DMS53 treated with DMSO at 0.1 percent for 48 hours (cell line): ENCODE data around the gene ANKH.
"Not testable (repeated sequence)": the region's sequence is repeated elsewhere in the genome, so short reads cannot be mapped to it uniquely, and the experiment has no call there.

ENCODE experiments used
- DNase-seq: peaks from one replicate; lab custom pipeline; 2025; ENCODE audit not compliant: unreplicated experiment; lab: John Stamatoyannopoulos, UW

ANKH gene

DNA sequence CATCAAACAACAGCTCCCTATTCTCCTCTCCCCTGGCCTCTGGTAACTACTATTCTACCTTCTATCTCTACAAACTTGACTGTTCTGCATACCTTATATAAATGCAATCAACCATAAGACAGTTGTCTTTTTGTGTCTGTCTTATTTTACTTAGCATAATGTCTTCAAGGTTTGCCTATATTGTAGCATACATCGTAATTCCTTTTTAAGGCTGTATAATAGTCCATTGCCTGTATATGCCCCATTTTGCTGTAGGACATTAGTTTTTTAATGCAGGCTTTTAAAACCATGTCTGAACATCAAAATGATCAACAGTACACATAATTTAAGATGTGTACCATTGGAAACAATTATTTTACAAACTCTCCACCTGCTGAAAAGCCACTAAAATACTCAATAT, 12.4 kb downstream of the ANKH start:
- no peak for DNase-seq

DNA sequence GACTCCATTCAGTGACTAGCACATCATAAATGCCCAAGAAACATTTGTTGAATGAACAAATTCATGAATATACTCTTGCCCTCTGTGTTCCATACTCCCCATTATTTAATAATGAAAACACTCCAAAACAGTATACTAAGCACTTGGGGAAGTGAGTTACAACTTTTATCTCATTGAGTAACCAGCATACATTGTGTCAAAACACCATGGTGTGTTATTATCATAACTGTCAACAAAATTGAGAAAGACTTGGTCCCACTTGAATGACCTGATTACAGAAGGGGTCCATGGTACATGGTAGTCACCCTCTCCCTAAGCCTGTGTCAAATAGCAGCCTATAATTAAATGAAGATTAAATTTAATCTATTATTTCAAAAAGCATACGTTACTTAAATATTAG, 16.2 kb downstream of the ANKH start:
- DNase-seq: no peak

DNA sequence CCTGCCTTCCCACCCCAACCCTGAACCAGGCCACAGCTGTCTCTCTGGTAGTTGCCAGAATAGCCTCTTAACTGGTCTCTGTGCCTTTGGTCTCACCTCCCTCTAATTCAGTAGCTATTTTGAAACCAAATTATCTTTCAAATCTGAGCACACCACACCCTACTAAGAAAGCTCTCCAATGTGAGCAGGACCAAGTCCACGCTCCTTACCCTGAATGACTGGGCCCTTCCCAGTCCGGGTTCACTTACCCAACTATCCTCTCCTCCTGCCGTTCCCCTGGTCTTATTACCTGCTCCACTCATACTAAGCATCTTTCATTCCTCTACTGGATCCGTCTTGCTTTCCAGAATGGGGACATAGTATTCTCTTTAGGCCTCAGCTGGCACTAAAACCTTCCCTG, 16.8 kb downstream of the ANKH start:
- DNase-seq: no peak

DNA sequence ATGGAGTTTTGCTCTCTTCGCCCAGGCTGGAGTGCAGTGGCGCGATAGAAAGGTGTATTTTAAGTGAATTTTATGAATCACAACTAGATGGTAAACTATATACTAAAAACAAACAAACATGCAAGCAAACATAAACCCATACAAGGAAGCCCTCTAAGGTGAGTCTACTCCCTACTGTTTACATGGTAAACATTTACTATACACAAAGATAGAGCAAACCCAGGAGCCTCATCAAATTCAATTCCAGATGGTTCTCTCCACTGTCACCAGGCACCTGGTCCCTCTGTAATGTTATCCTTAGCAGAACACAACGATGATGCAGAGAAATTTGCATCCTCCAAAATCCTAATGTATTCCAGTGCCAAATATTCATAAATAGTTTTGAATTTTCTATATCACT, 17.9 kb downstream of the ANKH start:
- peak; percentile 78 for DNase-seq

DNA sequence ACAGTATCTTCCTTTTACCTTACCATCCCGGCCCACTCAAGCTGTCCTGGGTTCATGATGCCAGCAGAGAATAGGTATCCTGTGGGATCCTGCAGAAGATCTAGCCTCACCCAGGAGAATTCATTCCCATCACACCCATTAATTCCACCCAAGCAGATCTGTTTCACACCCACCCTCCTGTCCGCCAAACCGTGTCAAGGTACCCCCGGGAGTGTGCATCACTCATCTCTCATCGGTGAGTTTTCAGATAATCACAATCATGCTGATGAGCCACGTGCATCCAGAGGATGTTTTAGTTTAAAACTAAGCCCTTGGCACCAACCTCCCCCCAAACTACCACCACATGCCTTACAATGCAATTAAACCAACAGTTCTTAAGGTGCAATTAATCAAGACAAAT, 18.8 kb downstream of the ANKH start:
- DNase-seq: no peak

DNA sequence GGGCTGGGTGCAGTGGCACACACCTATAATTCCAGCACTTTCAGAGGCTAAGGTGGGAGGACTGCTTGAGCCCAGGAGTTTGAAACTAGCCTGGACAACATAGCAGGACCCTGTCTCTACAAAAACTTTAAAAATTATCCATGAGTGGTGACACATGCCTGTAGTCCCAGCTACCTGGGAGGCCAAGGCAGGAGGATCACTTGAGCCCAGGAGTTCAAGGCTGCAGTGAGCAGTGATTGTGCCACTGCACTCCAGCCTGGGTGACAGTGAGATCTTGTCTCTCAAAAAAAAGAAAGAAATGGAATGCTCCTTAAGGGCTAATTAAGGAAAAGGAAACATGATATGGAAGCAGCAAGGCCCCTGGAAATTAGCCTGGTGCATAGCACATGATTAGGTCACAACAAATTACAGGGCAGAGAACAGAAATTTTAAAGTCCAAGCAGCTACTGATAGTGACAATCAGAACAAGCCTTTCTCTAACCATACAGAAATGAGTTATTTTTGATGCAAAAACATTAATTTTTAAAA, 19.5 kb downstream of the ANKH start:
- DNase-seq: no peak

DNA sequence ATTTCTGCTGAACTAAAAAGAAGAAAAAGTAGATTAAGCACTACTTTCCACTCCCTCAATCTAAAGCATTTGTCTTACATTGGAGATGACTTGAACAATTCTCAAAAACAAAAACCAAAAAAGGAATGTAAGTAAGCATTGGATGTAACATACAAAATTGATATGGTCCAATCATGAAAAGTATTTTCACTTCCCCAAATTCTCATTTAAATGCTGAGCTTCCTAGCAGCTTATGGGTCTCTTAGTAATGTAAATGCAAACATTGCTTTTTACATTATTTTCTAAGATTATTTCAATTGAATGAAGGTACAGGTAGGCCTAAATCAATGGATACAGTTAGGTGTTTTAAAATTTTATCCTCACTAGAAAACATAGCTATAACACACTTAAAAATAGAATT, 20.0 kb downstream of the ANKH start:
- no peak for DNase-seq

DNA sequence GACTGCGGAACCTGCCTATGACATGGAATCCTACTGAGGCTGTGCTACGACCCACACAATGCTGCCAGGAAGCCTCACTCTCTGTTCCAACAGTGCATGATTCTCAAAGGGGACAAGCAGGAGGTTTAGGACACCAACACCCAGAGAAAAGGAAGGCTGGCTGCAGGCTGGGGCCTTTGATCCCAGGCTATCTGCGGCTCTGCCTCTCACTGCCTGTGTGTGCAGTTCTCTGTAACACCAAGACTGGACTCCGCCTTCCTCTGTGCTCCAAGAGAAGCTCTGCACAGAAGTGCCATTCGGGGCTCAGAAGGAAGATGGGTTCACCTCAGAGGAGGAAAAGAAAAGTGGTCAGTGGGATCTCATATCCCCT, 20.5 kb downstream of the ANKH start:
- no peak for DNase-seq

DNA sequence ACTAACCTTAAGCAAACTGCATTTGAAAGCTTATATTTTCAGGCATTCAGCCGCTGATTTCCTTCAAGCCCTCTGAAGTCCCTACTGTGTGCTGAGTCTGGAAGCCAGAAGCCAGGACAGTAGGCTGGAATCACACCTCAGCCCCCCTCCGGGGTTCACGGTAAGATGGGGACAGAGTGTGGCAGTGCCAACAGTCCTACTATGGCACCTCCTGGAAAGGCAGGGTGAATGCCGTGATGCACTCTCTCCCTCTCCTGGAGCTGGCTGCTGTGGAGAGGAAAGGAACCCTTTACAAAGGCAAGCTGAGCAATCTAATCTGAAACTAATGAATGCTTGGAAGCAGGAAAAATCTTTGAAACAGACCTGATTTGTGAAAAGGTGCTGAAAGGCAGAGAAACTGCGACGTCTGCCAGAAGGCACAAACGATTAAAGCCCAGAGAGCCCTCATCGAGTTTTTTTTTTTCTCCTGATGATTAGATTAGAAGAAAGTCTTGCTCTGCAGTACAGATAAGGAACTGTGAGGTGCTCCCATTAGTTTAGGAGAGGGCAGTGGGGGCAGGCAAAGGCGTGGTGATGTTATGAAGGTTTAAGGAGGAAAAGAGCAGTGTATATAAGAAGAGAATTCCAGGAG, 21.0 kb downstream of the ANKH start:
- no peak for DNase-seq

DNA sequence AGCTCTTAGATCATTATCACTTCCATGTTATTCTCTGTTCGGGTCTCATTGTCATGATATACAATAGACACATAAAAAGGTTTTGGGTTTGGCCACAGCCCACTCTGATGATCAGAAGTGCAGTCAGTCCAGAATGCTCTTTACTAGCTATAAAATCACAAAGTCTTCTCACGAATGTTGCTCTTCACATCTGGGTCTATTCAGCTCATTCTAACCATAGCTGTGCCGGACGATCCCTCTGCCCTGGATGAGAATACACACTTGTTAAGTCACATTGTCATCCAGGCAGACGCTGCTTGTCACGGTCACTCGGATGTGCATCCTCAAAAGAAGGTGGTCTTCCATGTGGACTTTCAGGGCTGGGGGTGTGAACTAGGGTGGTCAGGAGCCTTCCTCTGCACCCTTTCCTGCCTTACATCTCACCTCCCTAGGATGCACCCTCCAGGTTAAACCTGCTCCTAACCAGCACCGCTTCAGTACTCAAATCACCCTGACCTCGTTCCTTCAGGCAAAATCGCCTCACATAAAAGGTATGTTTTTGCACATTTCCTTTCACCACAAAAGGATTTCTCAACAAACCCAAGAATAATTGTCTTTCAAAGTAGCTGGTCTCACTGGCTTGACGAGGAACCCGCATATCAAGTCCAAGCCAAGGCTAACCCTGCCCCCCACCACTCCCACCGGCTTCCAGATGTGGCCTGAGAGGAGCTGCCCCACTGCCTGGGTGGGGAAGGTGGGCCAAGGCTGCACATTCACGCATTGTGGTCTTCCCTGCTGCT, 21.9 kb downstream of the ANKH start:
- no peak for DNase-seq

DNA sequence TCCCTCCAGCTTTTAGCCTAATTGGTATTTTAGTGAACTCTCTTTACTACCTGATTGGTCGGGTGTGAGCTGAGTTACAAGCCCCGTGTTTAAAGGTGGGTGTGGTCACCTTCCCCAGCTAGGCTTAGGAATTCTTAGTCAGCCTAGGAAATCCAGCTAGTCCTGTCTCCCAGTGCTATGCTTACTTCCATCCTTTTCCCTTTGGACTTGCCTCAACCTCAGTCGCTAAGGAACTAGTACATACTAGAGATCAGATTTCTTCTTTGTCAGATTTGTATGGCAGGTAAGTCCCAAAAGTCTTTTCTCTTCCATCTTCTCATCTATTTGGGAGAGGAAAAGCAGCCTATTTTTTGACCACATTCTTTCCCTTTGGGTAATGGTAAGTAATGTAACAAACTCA, 22.6 kb downstream of the ANKH start:
- not testable (repeated sequence) for DNase-seq

DNA sequence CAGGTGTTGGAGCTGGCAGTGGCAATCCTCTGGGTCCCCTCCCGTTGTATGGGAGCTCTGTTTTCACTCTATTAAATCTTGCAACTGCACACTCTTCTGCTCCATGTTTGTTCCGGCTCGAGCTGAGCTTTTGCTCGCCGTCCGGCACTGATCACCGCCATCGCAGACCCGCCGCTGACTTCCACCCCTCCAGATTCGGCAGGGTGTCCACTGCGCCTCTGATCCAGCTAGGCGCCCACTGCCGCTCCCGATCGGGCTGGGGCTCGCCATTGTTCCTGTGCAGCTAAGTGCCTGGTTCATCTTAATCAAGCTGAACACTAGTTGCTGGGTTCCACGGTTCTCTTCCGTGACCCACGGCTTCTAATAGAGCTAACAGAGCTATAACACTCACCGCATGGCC, 23.2 kb downstream of the ANKH start:
- no peak for DNase-seq

DNA sequence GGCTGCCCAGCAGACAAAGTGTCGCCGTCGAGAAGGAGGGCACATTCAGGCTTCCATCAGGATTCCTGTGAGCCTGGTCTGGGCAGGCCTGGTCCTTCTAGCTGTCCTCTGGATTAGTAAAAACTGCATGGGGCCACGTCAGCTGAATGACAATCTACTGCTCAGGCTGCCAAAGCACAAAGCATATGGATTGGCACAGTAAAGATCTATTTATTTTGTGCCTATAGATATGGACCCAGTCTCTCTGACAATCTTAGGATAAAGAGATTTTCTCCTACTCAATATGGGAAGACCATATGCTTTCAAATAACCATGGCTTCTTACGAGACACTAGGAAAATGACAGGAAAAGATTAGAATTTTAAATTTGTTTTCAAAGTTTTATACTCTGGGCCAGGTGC, 24.1 kb downstream of the ANKH start:
- no peak for DNase-seq

DNA sequence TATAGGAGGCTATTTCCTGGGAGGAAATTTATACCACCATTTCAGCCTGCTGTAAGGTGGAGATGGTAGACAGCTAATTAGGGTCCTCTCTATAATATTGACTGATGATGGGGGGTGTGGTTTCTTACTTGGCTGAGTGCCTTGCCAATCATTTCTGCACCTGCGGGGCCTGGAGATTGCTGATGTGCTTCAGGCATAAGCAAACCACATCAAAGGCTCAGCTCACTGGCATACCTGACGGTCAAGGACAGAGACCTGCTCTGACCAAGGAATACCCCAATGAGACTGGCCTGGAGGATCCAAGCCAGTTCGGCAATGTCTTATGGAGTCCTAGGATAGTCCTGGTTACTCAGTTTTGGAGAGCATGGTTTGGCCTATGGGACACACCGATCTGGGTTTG, 29.5 kb downstream of the ANKH start:
- DNase-seq: no peak

DNA sequence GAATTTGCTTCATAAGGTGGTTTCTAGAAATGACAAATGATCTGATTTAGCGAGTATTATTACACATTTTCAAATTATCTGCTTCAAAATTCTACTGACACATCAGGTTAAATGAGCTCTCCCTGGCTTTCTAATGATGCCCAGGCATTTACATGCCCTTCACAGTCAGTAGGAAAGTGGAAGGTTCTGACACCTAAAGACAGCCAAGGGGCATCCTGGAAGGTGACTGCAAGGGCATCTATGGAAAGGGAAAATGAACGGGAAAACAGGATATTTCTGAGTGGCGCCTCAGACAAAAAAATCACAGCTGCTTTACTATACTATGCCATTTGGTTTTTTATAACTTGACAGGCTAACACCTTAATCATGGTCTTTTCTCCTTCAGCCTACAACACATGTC, 31.0 kb downstream of the ANKH start:
- DNase-seq: no peak

DNA sequence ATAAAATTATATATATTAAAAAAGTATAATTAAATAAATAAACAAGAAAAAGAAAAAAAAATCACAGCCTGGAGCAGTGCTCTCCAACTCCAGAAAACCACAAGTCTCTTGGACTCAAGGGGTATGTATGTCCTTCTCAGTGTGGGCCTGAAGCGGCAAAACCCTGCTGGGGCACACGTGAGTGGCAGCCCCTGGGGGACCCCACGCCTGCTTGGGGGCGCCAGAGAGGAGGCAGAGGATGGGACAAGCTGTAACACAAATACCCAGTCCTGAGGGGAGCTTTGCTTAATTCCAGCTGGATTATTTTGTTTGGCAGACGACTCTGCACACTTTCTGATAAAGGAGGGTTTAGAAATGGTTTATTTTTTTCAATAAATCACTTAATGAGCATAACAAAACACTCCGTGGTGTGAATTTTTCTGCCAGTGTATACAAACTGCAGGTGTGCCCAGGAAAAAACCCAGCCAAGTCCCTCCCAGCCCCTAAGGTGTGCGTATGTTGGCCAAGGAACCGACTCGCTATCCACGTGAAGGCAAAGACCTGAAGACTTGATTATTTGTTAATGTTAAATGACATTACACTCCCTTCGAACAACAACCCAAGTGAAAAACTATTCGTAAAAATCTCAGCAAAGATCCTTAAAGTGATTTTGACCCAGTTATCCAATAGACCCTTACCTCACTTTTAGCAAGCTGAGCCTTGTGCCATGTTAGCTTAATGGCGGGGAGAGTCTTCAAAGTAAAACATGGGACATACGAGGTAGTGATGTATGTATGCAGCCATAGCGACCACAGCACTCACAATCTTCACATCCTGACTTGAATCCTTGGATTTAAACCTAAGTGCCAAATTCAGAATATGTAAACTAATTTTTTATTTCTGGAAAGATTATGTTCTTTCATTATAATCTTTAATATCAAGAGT, 32.9 kb downstream of the ANKH start:
- DNase-seq: no peak

DNA sequence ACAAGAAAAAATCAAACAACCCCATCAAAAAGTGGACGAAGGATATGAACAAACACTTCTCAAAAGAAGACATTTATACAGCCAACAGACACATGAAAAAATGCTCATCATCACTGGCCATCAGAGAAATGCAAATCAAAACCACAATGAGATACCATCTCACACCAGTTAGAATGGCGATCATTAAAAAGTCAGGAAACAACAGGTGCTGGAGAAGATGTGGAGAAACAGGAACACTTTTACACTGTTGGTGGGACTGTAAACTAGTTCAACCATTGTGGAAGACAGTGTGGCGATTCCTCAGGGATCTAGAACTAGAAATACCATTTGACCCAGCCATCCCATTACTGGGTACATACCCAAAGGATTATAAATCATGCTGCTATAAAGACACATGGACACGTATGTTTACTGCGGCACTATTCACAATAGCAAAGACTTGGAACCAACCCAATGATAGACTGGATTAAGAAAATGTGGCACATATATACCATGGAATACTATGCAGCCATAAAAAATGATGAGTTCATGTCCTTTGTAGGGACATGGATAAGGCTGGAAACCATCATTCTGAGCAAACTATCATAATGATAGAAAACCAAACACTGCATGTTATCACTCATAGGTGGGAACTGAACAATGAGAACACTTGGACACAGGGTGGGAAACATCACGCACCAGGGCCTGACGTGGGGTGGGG, 34.0 kb downstream of the ANKH start:
- DNase-seq: not testable (repeated sequence)

DNA sequence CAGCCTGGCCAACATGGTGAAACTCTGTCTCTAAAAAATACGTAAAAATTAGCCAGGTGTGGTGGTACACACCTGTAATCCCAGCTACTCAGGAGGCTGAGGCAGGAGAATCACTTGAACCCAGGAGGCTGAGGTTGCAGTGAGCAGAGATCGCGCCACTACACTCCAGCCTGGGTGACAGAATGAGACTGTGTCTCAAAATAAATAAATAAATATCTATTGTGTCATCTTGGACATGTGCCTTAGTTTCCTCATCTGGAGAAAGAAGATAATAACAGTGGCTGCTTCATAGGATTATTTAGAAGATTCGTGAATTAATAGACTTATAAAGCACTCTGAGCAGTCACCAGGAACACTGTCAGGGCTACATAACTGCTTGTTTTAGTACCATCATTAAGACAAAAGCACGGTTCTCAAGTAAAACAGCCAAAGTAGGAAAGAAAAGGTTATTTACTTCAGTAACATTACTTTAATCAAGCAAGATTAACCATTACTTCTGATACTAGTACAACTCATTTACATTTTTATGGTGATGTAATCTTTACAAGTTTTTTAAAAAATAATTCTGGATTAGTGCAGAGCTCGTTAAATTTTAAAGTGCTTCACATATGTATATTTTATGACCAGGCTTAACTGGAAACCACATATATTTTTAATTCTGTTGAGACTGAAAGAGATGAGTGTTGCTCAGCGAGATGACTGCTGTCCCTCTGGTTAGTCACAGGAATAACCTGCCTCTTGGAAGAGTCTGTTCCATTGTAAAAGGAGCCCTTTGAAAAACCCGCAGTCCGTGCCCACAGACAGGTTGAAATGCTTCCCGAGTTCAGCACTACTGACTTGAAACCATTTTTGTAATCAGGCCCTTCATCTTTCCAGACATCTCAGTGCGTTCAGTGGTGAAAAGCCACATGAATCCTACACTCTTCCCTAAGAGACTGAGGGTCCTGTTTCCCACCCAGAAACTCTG, 36.7 kb downstream of the ANKH start:
- DNase-seq: no peak

DNA sequence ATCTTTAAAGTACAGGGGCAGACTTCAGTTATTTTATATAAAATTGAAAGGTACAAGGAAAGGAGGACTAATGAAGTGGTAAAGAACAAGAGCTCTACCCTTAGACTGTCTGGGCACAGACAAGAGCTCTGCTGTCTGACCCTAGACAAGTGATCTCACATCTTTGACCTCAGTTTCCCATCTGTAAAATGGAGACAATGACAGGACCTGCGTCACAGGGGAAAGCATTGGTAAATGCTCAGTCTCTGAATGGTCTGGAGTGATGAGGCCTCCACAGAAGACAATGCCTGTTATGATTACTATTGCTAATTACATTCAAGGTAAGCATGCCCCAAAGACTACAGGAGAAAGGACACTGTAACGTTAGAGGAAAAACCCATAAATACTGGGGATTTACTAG, 37.5 kb downstream of the ANKH start:
- DNase-seq: no peak

DNA sequence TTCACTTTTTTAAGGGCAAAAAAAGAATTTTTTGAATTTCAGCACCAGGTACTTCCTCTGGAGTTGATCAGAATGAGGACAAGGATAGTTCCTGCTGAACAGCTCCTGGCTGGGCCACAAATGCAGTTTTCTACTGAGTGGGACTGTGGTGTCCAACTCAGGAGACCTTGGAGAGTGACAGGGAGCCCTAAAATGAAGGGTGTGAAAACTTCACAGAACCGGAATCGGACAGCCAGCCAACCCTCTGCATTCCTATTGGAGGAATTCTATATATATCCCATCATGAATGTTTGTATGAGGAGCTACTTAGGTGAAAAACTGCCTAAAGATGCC, 40.6 kb downstream of the ANKH start:
- no peak for DNase-seq
